Stimulated activated CD4-positive, alpha-beta T cell treated with anti-CD3 and anti-CD28 coated beads, Interleukin-1b, Interleukin-23, amount 100 ng/mL, for 1 hour (primary cell): Measurements from ENCODE around the gene TBCC.
"Not testable (repeated sequence)": the region's sequence is repeated elsewhere in the genome, so short reads cannot be mapped to it uniquely, and the experiment has no call there.

Source experiments
- DNase-seq, 2 donors: peaks; one replicate each; pipeline ENCODE4 v3.0.0-alpha.2; 2020; ENCODE audit warnings: low read depth in 2 of 2

Gene TBCC

GRCh38 chr6:42733867-42734481 is 11.9 kb downstream of the TBCC start:
- not testable (repeated sequence) for DNase-seq

- no peak for DNase-seq
These were observed 16.2 kb downstream of the TBCC start for GRCh38 chr6:42729731-42730130.

GRCh38 chr6:42727627-42728026 is 18.3 kb downstream of the TBCC start:
- no peak for DNase-seq

- no peak for DNase-seq
These were observed 18.8 kb downstream of the TBCC start for GRCh38 chr6:42727087-42727611.

- DNase-seq = peak in 1 of 2 donors; percentile 53
These were observed 19.3 kb downstream of the TBCC start for GRCh38 chr6:42726485-42727086.

GRCh38 chr6:42726026-42726425 is 19.9 kb downstream of the TBCC start:
- DNase-seq = no peak

GRCh38 chr6:42724825-42725224 is 21.1 kb downstream of the TBCC start:
- no peak for DNase-seq

GRCh38 chr6:42722497-42722896 is 23.4 kb downstream of the TBCC start, which contains the start of gene PRPH2:
Gene PRPH2, minus strand, starts transcription at chr6:42722597. Its CDS starts 263 bp downstream, at chr6:42722334.
- no peak for DNase-seq

- DNase-seq = no peak
These were observed 25.2 kb downstream of the TBCC start for GRCh38 chr6:42720739-42721138.

GRCh38 chr6:42715871-42716270 is 30.0 kb downstream of the TBCC start:
- no peak for DNase-seq

GRCh38 chr6:42714098-42714761 is 31.7 kb downstream of the TBCC start:
- no peak for DNase-seq

GRCh38 chr6:42711930-42712329 is 34.0 kb downstream of the TBCC start:
- DNase-seq = no peak

GRCh38 chr6:42710316-42710715 is 35.6 kb downstream of the TBCC start:
- no peak for DNase-seq

GRCh38 chr6:42709871-42710270 is 36.0 kb downstream of the TBCC start:
- no peak for DNase-seq

GRCh38 chr6:42708096-42708495 is 37.8 kb downstream of the TBCC start:
- no peak for DNase-seq

GRCh38 chr6:42707595-42707994 is 38.3 kb downstream of the TBCC start:
- no peak for DNase-seq

GRCh38 chr6:42704937-42705374 is 40.9 kb downstream of the TBCC start:
- DNase-seq = no peak

- DNase-seq = no peak
These were observed 41.5 kb downstream of the TBCC start for GRCh38 chr6:42704251-42704936.

- DNase-seq = not testable (repeated sequence)
These were observed 43.1 kb downstream of the TBCC start for GRCh38 chr6:42702786-42703185.

GRCh38 chr6:42702200-42702599 is 43.7 kb downstream of the TBCC start:
- DNase-seq = no peak

GRCh38 chr6:42698217-42698616 is 47.7 kb downstream of the TBCC start:
- DNase-seq = no peak

- DNase-seq = no peak
These were observed 48.6 kb downstream of the TBCC start for GRCh38 chr6:42697268-42697655.
